GM12878 (cell line): ENCODE data around the gene C10orf88. TPM values are rescaled to one million over a fixed set of nuclear protein-coding genes. Genes with fewer than 3 reads are reported as not detected.

ENCODE experiments used
- ATAC-seq: fragments of 200-7000 bp; cut with Tn5 transposase; 3 replicates; pipeline ENCODE4 v1.9.1; 2020; ENCODE audit warnings: mild to moderate bottlenecking, moderate library complexity
- BruUV-seq: library from RNA; stranded (reverse); fragments of 400-500 nt; replicated peaks from 2 replicates; lab custom pipeline; 2021; lab: Mats Ljungman, UMichigan
- CTCF ChIA-PET: fragments of 300-600 bp; sonication (Branson Sonifier 250); formaldehyde crosslinking; extraction: SDS; loops from one replicate; lab custom pipeline; 2021; ENCODE audit warnings: inconsistent platforms; lab: Yijun Ruan, JAX
- POLR2A ChIA-PET: fragments of 350-600 bp; formaldehyde crosslinking; extraction: SDS; loops from one replicate; lab custom pipeline; 2021; ENCODE audit warnings: inconsistent platforms; lab: Charles Lee
- RAD21 ChIA-PET: fragments of 300-600 bp; sonication (Branson Sonifier 250); formaldehyde crosslinking; loops from one replicate; lab custom pipeline; 2023; ENCODE audit warnings: antibody characterized with exemption; ENCODE audit not compliant: unreplicated experiment; lab: Charles Lee
- SMC1A ChIA-PET: fragments of 300-600 bp; sonication (Branson Sonifier 250); formaldehyde crosslinking; loops from one replicate; lab custom pipeline; 2023; ENCODE audit not compliant: unreplicated experiment, uncharacterized antibody; lab: Charles Lee
- DNase-seq: peaks from one replicate; pipeline ENCODE4 v3.0.0-alpha.2; 2011; ENCODE audit warnings: low read depth, low spot score
- FAIRE-seq: peaks from 3 replicates; lab custom pipeline; 2011; peaks lifted over from hg19 to GRCh38; lab: Jason Lieb, UNC
- H2AFZ ChIP-seq: 2 replicates; pipeline ENCODE4 v1.6.0; 2011; ENCODE audit warnings: low read depth, low read length, control low read depth; ENCODE audit not compliant: control insufficient read depth
- H3K27ac ChIP-seq: 2 replicates; pipeline ENCODE4 v1.5.1; 2011; ENCODE audit warnings: control low read depth; ENCODE audit not compliant: control insufficient read depth, insufficient read depth
- H3K27me3 ChIP-seq, 2 experiments: replicated peaks in 1 of 2; 2 replicates each; pipeline versions ENCODE4 v1.6.0 to v1.6.1; 2011; ENCODE audit warnings: low read length in 1 of 2; ENCODE audit not compliant: control insufficient read depth in 2 of 2, insufficient read depth in 2 of 2
- H3K36me3 ChIP-seq, 2 experiments: 2 replicates each; pipeline ENCODE4 v1.5.1; 2011; ENCODE audit warnings: low read length in 1 of 2; ENCODE audit not compliant: control insufficient read depth in 2 of 2, insufficient read depth in 2 of 2
- H3K4me1 ChIP-seq: 2 replicates; pipeline ENCODE4 v1.6.1; 2011; ENCODE audit warnings: mild to moderate bottlenecking, low read length, moderate library complexity, mixed read lengths; ENCODE audit not compliant: control insufficient read depth, insufficient read depth
- H3K4me2 ChIP-seq: 2 replicates; pipeline ENCODE4 v1.6.0; 2011; ENCODE audit warnings: control low read depth; ENCODE audit not compliant: control insufficient read depth, insufficient read depth
- H3K4me3 ChIP-seq: fragments of 200-600 bp; sonication (generic); 2 replicates; pipeline ENCODE4 v1.5.1; 2016
- H3K79me2 ChIP-seq: 2 replicates; pipeline ENCODE4 v1.6.0; 2011; ENCODE audit warnings: low read length; ENCODE audit not compliant: control insufficient read depth, insufficient read depth
- H3K9ac ChIP-seq: 2 replicates; pipeline ENCODE4 v1.8.0; 2011; ENCODE audit warnings: low read length, control low read depth, mixed read lengths; ENCODE audit not compliant: control insufficient read depth, insufficient read depth
- H3K9me3 ChIP-seq: replicated peaks from 3 replicates; pipeline ENCODE4 v1.5.1; 2011; ENCODE audit warnings: mild to moderate bottlenecking, low read length; ENCODE audit not compliant: control insufficient read depth, insufficient read depth
- H4K20me1 ChIP-seq: 2 replicates; pipeline ENCODE4 v1.6.0; 2011; ENCODE audit not compliant: control insufficient read depth, insufficient read depth
- BACH1 ChIP-seq: fragments of 450-650 bp; IDR thresholded peaks from 2 replicates; pipeline ENCODE4 v1.6.1; 2017; ENCODE audit warnings: mild to moderate bottlenecking, borderline replicate concordance
- BCL11A ChIP-seq: IDR thresholded peaks from 2 replicates; pipeline ENCODE4 v1.6.1; 2011; ENCODE audit warnings: low read depth, low read length
- BCLAF1 ChIP-seq: fragments of 450-650 bp; IDR thresholded peaks from 2 replicates; pipeline ENCODE4 v1.6.1; 2017; ENCODE audit warnings: antibody characterized with exemption, mild to moderate bottlenecking, moderate library complexity
- BMI1 ChIP-seq: fragments of 450-650 bp; IDR thresholded peaks from 2 replicates; pipeline ENCODE4 v1.6.1; 2016; ENCODE audit warnings: mild to moderate bottlenecking, moderate library complexity, borderline replicate concordance
- GATAD2B ChIP-seq: fragments of 450-650 bp; conservative IDR thresholded peaks from 2 replicates; pipeline ENCODE4 v1.6.1; 2017; ENCODE audit warnings: low read depth, mild to moderate bottlenecking, moderate library complexity
- NR2C1 ChIP-seq: fragments of 450-650 bp; IDR thresholded peaks from 2 replicates; pipeline ENCODE4 v1.6.1; 2017; ENCODE audit warnings: antibody characterized with exemption, mild to moderate bottlenecking, moderate library complexity
- NR2C2 ChIP-seq: IDR thresholded peaks from 2 replicates; pipeline ENCODE4 v1.6.1; 2011; ENCODE audit warnings: borderline replicate concordance, low read depth; ENCODE audit not compliant: control insufficient read depth, insufficient read length
- SMAD5 ChIP-seq: IDR thresholded peaks from 2 replicates; pipeline ENCODE4 v1.6.1; 2016; ENCODE audit warnings: antibody characterized with exemption, low read depth
- SMC3 ChIP-seq: IDR thresholded peaks from 2 replicates; pipeline ENCODE4 v1.6.1; 2011; ENCODE audit warnings: low read length, improper control_type of control experiment, borderline replicate concordance
- WGBS: methylation state at CpG from one replicate; pipeline ENCODE4 v1.1.6; 2016; ENCODE audit warnings: low lambda C conversion rate; ENCODE audit not compliant: insufficient replicate concordance, insufficient coverage; ENCODE audit errors: missing lambda C conversion rate; 5-methylcytosine and 5-hydroxymethylcytosine counted together
- in situ Hi-C: fragments of 300-500 bp; cut with MboI; formaldehyde crosslinking; loops from 9 replicates; pipeline ENCODE4 v1.14.3; 2018; ENCODE audit warnings: mixed read lengths
- intact Hi-C: fragments of 100-400 bp; cut with micrococcal nuclease; formaldehyde crosslinking; loops from one replicate; pipeline ENCODE4 v1.14.2; 2022; ENCODE audit not compliant: unreplicated experiment
- polyA plus RNA-seq, 11 experiments: library from polyadenylated mRNA; depleted of rRNA in 4 of 11; unstranded in 6 of 11; stranded (reverse) in 5 of 11; fragments of >200 nt; fragmentation: Nextera tagmentation in 4 of 11; fragmentation: Illumina TruSeq in 1 of 11; extraction: Ambion mirVana in 4 of 11; extraction: Trizol in 1 of 11; gene quantifications; 1 replicate in 1 of 11; 2 replicates in 10 of 11; pipeline versions ENCODE4 v1.2.1 to v1.2.3, GENCODE V29; 2011 to 2016; ENCODE audit warnings: inconsistent platforms in 2 of 11, missing spikeins in 2 of 11, low read depth in 1 of 11
- total RNA-seq, 4 experiments: library from RNA; depleted of rRNA in 3 of 4; stranded (reverse); fragments of >200 nt in 3 of 4; fragmentation: Illumina TruSeq in 1 of 4; extraction: Trizol in 1 of 4; gene quantifications; 2 replicates each; pipeline versions ENCODE4 v1.2.1 to v1.2.3, GENCODE V29; 2013 to 2021
- TF ChIP-seq, protein P1 (sequence below): fragments of 450-650 bp; formaldehyde crosslinking; IDR thresholded peaks from 2 replicates; pipeline ENCODE4 v1.4.0; 2020; ENCODE audit warnings: mild to moderate bottlenecking, moderate library complexity
- TF ChIP-seq, protein P2 (sequence below): fragments of 450-650 bp; formaldehyde crosslinking; IDR thresholded peaks from 2 replicates; pipeline ENCODE4 v1.5.0; 2022; ENCODE audit warnings: mild to moderate bottlenecking, missing genetic modification characterization

Gene C10orf88
- total and polyA plus RNA-seq, 10 of the 15 experiments (the other 5 are each of a cell fraction or from before 2014, with no cell fraction given) = 4.7 to 12.5 (median 8.5) TPM

- ChIA-PET POLR2A (interaction anchor here (1.0 kb wide), 1 partner anchor 18 kb away, joined by 3 read pairs; the partner anchor contains the start of gene PSTK), RAD21 (no interaction called here), SMC1A (interaction anchor here (1.2 to 2.8 kb wide), 5 partner anchors 9 to 40 kb away, joined by 3 to 14 read pairs (median 5); partner anchors contain the start of genes ACADSB and IKZF5), CTCF (interaction anchor here (0.8 to 1.2 kb wide), 4 partner anchors 9 to 120 kb away, joined by 3 to 8 read pairs (median 3); no protein-coding TSS in a partner anchor)
- Histone ChIP-seq H3K27me3 (no peaks in the 10 kb centered on the region), H4K20me1 (no peaks in the 10 kb centered on the region; the same call in 1 of the 2 replicates), H3K4me1 (peaks cover 29% of the 10 kb centered on the region), H3K27ac (no peak overlapping the region; the same call in 1 of the 2 replicates), H3K9me3 (no peaks in the 10 kb centered on the region), H3K9ac (no peak overlapping the region), H3K79me2 (peaks cover 33% of the 10 kb centered on the region), H3K36me3 (peaks cover 3 to 9% of the 10 kb centered on the region in 2 experiments; a peak in 3 of 4 replicates), H2AFZ (no peak overlapping the region), H3K4me3 (no peak overlapping the region), H3K4me2 (peak overlapping the region; percentile 68)
- FAIRE-seq (no peak), ATAC-seq (peak; percentile 19; the same call in 2 of the 3 replicates), DNase-seq (no peak)
- no TSS peak for BruUV-seq
- in situ Hi-C loops (no loop called here), intact Hi-C loops (loop anchor here (5.0 kb wide), 1 partner anchor 1803 kb away; the partner anchor contains the start of gene ABRAXAS2)
- WGBS = 81% methylated on average over 3 of the region's 3 CpGs
- no peak for TF ChIP-seq BACH1
- no peak for TF ChIP-seq BCLAF1
- no peak for TF ChIP-seq BMI1
- TF ChIP-seq GATAD2B = no peak
- TF ChIP-seq SMAD5 = no peak
- no peak for TF ChIP-seq NR2C2
- TF ChIP-seq BCL11A = no peak
- no peak for TF ChIP-seq NR2C1
- TF ChIP-seq, protein P1, sequence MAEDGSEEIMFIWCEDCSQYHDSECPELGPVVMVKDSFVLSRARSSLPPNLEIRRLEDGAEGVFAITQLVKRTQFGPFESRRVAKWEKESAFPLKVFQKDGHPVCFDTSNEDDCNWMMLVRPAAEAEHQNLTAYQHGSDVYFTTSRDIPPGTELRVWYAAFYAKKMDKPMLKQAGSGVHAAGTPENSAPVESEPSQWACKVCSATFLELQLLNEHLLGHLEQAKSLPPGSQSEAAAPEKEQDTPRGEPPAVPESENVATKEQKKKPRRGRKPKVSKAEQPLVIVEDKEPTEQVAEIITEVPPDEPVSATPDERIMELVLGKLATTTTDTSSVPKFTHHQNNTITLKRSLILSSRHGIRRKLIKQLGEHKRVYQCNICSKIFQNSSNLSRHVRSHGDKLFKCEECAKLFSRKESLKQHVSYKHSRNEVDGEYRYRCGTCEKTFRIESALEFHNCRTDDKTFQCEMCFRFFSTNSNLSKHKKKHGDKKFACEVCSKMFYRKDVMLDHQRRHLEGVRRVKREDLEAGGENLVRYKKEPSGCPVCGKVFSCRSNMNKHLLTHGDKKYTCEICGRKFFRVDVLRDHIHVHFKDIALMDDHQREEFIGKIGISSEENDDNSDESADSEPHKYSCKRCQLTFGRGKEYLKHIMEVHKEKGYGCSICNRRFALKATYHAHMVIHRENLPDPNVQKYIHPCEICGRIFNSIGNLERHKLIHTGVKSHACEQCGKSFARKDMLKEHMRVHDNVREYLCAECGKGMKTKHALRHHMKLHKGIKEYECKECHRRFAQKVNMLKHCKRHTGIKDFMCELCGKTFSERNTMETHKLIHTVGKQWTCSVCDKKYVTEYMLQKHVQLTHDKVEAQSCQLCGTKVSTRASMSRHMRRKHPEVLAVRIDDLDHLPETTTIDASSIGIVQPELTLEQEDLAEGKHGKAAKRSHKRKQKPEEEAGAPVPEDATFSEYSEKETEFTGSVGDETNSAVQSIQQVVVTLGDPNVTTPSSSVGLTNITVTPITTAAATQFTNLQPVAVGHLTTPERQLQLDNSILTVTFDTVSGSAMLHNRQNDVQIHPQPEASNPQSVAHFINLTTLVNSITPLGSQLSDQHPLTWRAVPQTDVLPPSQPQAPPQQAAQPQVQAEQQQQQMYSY (CRISPR knock-in tag) = no peak
- TF ChIP-seq SMC3 = no peak
- TF ChIP-seq, protein P2, sequence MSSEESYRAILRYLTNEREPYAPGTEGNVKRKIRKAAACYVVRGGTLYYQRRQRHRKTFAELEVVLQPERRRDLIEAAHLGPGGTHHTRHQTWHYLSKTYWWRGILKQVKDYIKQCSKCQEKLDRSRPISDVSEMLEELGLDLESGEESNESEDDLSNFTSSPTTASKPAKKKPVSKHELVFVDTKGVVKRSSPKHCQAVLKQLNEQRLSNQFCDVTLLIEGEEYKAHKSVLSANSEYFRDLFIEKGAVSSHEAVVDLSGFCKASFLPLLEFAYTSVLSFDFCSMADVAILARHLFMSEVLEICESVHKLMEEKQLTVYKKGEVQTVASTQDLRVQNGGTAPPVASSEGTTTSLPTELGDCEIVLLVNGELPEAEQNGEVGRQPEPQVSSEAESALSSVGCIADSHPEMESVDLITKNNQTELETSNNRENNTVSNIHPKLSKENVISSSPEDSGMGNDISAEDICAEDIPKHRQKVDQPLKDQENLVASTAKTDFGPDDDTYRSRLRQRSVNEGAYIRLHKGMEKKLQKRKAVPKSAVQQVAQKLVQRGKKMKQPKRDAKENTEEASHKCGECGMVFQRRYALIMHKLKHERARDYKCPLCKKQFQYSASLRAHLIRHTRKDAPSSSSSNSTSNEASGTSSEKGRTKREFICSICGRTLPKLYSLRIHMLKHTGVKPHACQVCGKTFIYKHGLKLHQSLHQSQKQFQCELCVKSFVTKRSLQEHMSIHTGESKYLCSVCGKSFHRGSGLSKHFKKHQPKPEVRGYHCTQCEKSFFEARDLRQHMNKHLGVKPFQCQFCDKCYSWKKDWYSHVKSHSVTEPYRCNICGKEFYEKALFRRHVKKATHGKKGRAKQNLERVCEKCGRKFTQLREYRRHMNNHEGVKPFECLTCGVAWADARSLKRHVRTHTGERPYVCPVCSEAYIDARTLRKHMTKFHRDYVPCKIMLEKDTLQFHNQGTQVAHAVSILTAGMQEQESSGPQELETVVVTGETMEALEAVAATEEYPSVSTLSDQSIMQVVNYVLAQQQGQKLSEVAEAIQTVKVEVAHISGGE = no peak
These were observed 44.9 kb upstream of the C10orf88 start for GRCh38 chr10:122998934-122999333.
